Left renal cortex interstitium (tissue), 4 donors: ENCODE measurements around the gene FAM131C. TPM values are rescaled to one million over a fixed set of nuclear protein-coding genes. Genes with fewer than 3 reads are reported as not detected.
"Not testable (repeated sequence)": the region's sequence is repeated elsewhere in the genome, so short reads cannot be mapped to it uniquely, and the experiment has no call there.

ENCODE experiments used
- DNase-seq, 4 donors: peaks; one replicate each; pipeline ENCODE4 v3.0.0-alpha.2; 2013; ENCODE audit warnings: low read depth in 4 of 4, low spot score in 2 of 4, missing footprints in 1 of 4
- polyA plus RNA-seq, 4 donors: library from polyadenylated mRNA; unstranded; fragments of 120-200 nt; gene quantifications; one replicate each; pipeline ENCODE4 v1.2.1, GENCODE V29; 2013; ENCODE audit not compliant: insufficient read length in 4 of 4

The FAM131C gene
- polyA plus RNA-seq, 4 donors = 1.0 to 2.7 (median 2.0) TPM

GRCh38 chr1:16042096-16042495 lies 31.4 kb downstream of the FAM131C start:
- DNase-seq = no peak

- no peak for DNase-seq
These were observed 32.3 kb downstream of the FAM131C start for GRCh38 chr1:16041200-16041599.

- not testable (repeated sequence) for DNase-seq
These were observed 33.6 kb downstream of the FAM131C start for GRCh38 chr1:16039871-16040270.

- no peak for DNase-seq
These were observed 34.9 kb downstream of the FAM131C start for GRCh38 chr1:16038620-16038912.

GRCh38 chr1:16036461-16036860 lies 37.0 kb downstream of the FAM131C start:
- DNase-seq = not testable (repeated sequence)

- not testable (repeated sequence) for DNase-seq
These were observed 40.3 kb downstream of the FAM131C start for GRCh38 chr1:16033103-16033632.

GRCh38 chr1:16032388-16033102 lies 40.9 kb downstream of the FAM131C start:
- peak in 2 of 4 donors; percentile 66 to 67 for DNase-seq

- DNase-seq = no peak
These were observed 41.9 kb downstream of the FAM131C start for GRCh38 chr1:16031551-16031950.

GRCh38 chr1:16029288-16029687 lies 44.2 kb downstream of the FAM131C start:
- no peak for DNase-seq

GRCh38 chr1:16029003-16029268 lies 44.5 kb downstream of the FAM131C start:
- DNase-seq = not testable (repeated sequence)

GRCh38 chr1:16028237-16029002 lies 45.0 kb downstream of the FAM131C start:
- no peak for DNase-seq

GRCh38 chr1:16026723-16027484 lies 46.5 kb downstream of the FAM131C start:
- no peak for DNase-seq

- not testable (repeated sequence) for DNase-seq
These were observed 47.1 kb downstream of the FAM131C start for GRCh38 chr1:16026302-16026701.

GRCh38 chr1:16023050-16023653 lies 50.3 kb downstream of the FAM131C start:
- DNase-seq = no peak

- no peak for DNase-seq
These were observed 51.1 kb downstream of the FAM131C start for GRCh38 chr1:16022393-16022792.

GRCh38 chr1:16021681-16022080 lies 51.8 kb downstream of the FAM131C start, which contains the start of gene CLCNKA:
Gene CLCNKA (plus strand): TSS chr1:16022036. CDS start chr1:16022620, 584 bp downstream.
- no peak for DNase-seq

- DNase-seq = not testable (repeated sequence)
These were observed 52.6 kb downstream of the FAM131C start for GRCh38 chr1:16020878-16021277.

- DNase-seq = no peak
These were observed 53.1 kb downstream of the FAM131C start for GRCh38 chr1:16020325-16020724.

- no peak for DNase-seq
These were observed 53.7 kb downstream of the FAM131C start for GRCh38 chr1:16019644-16020277.
